Measurements from ENCODE around the gene SPEG. TPM values are rescaled to one million over a fixed set of nuclear protein-coding genes. Genes with fewer than 3 reads are reported as not detected.

The SPEG gene
- total RNA-seq, 2 experiments from 2014 or later: 2.1 to 2.3 TPM

DNA sequence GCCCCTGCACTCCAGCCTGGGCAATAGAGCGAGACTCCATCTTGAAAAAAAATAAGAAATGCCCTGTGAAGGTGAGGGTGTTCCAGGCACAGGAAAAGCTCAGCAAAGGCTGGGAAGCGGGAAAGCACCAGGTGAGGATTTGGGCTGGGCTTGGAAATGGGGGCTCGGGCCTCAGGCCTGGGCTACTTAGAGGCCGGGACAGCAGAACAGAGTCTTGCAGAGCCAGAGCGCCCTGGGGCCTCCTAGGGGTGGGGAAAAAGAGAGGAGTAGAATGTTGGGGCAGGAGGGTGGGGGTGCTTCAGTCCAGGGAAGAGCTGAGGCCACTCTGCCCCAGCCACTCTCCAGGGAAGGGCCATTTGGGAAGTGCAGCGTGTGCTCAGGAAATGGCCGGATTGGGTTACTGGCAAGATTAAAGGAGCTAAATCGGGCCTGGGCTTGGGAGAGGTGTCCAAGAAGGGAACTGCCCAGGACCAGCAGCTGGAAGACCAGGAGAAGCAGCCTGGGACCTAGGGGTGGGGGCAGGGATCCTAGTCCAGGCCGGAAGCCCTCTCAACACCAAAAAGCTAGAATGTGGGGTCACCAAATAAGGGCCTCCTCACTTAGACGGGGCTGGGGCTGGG, 30.2 kb upstream of the SPEG start:
- ATAC-seq (no peak), DNase-seq (no peak)
- Mint-ChIP-seq H3K27me3 (peaks cover 11% of the 10 kb centered on the region), H3K4me3 (no peak overlapping the region), H3K36me3 (ENCODE audit: low read depth) (no peaks in the 10 kb centered on the region), H3K9me3 (no peaks in the 10 kb centered on the region), H3K27ac (no peak overlapping the region), H3K4me1 (ENCODE audit: low read depth) (no peaks in the 10 kb centered on the region)
- no peak for TF ChIP-seq CTCF (IDR thresholded peaks at IDR 0.05)
- intact Hi-C loops (cut with micrococcal nuclease): loop anchor here (5.0 kb wide), 1 partner anchor 128 kb away; no protein-coding TSS in a partner anchor
- CTCF ChIA-PET: interaction anchor here (0.9 to 10.1 kb wide), 15 partner anchors 8 to 155 kb away, joined by 3 to 159 read pairs (median 19); partner anchors contain the start of genes DES, DNPEP, GMPPA and SPEG
- POLR2A ChIA-PET: interaction anchor here (0.7 to 0.8 kb wide), 2 partner anchors 16 to 34 kb away, joined by 3 read pairs; no protein-coding TSS in a partner anchor

DNA sequence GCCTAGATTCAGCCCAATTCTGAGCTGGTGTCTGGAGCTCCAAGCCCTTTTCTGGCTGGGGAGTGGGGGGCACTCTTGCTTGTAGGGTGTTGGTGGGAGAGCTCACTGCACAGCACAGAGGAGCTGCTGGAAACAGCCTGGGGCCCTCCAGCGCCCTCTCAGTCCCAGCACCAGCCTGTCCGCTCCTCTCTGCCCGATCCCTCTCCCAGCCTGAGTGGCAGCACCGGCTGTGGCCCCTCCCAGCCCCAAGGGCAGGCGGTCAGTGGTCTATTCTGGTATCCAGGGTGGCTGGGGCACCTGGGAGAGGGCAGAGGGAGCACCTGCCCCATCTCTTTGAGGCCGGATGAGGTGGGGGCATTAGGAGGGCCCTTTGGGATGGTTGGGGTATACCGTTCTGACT, 29.7 kb upstream of the SPEG start:
- intact Hi-C loops (cut with micrococcal nuclease): loop anchor here (5.0 kb wide), 1 partner anchor 127 kb away; no protein-coding TSS in a partner anchor
- no peak for TF ChIP-seq CTCF (IDR thresholded peaks at IDR 0.05)
- H3K27me3 Mint-ChIP-seq: peaks cover 14% of the 10 kb centered on the region
- CTCF ChIA-PET: interaction anchor here (0.9 to 10.1 kb wide), 10 partner anchors 7 to 154 kb away, joined by 3 to 159 read pairs (median 22); partner anchors contain the start of genes DES, DNPEP, GMPPA and SPEG
- DNase-seq (no peak), ATAC-seq (no peak)
- no peaks in the 10 kb centered on the region for H3K9me3 Mint-ChIP-seq
- POLR2A ChIA-PET: interaction anchor here (0.7 kb wide), 1 partner anchor 16 kb away, joined by 3 read pairs; no protein-coding TSS in a partner anchor
- no peak overlapping the region for H3K4me3 Mint-ChIP-seq
- no peaks in the 10 kb centered on the region for H3K36me3 Mint-ChIP-seq (ENCODE audit: low read depth)
- no peaks in the 10 kb centered on the region for H3K4me1 Mint-ChIP-seq (ENCODE audit: low read depth)
- no peak overlapping the region for H3K27ac Mint-ChIP-seq

- CTCF ChIA-PET: interaction anchor here (0.9 to 10.1 kb wide), 4 partner anchors 16 to 123 kb away, joined by 3 to 159 read pairs (median 52); partner anchors contain the start of gene DNPEP
- Mint-ChIP-seq H3K27me3 (peaks cover 14% of the 10 kb centered on the region), H3K36me3 (ENCODE audit: low read depth) (no peaks in the 10 kb centered on the region), H3K4me3 (no peak overlapping the region), H3K4me1 (ENCODE audit: low read depth) (no peaks in the 10 kb centered on the region), H3K9me3 (no peaks in the 10 kb centered on the region), H3K27ac (no peak overlapping the region)
- DNase-seq (no peak), ATAC-seq (no peak)
- no peak for TF ChIP-seq CTCF (IDR thresholded peaks at IDR 0.05)
- intact Hi-C loops (cut with micrococcal nuclease): no loop called here
- POLR2A ChIA-PET: no interaction called here
Observed at GRCh38 chr2:219405451-219405850, 29.2 kb upstream of the SPEG start.

DNA sequence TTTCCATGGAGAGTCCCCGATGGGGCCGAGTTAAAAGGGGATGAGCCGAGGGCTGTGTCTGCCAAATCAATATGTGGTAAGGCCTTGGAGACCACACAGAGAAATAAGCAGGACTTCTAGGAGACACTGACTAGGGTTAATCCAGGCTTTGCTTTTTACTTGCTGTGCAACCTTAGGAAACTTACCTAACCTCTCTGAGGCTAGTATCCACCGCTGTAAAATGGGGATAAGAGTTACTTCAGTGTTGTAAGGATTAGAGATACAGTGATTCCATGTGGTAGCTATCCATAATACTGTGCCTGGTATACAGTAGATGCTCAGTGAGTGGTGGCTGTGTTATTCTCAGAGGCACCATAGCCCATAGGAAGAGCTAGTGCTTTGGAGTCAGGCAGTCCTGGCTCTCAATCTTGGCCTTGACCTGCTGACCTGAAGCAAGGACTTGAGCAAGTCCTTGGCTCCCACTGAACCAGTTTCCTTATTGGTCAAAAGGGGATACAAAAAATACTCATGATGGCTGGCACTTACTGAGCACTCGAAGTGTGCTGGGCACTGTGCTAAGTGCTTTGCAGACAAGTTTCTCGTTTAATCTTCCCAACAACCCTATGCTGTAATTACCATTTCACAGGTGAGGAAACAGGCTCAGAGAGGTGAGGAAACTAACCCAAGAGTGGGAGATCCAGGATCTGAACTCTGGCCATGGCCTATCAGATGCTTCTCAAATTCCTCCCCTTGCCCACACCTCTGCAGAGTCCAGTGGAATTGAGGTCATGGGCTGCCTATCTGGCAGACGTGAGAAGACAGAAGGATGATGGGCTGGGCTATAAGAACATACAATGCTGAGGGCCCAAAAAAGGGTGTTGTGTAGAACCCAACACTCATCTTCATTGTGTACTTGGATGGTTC, 28.4 kb upstream of the SPEG start:
- no peaks in the 10 kb centered on the region for H3K9me3 Mint-ChIP-seq
- no peak for DNase-seq
- CTCF ChIA-PET: interaction anchor here (0.6 to 10.1 kb wide), 2 partner anchors 9 to 122 kb away, joined by 3 to 159 read pairs; no protein-coding TSS in a partner anchor
- H3K36me3 Mint-ChIP-seq (ENCODE audit: low read depth): no peaks in the 10 kb centered on the region
- POLR2A ChIA-PET: no interaction called here
- H3K4me1 Mint-ChIP-seq (ENCODE audit: low read depth): no peaks in the 10 kb centered on the region
- intact Hi-C loops (cut with micrococcal nuclease): no loop called here
- no peak overlapping the region for H3K4me3 Mint-ChIP-seq
- H3K27ac Mint-ChIP-seq: no peak overlapping the region
- peaks cover 14% of the 10 kb centered on the region for H3K27me3 Mint-ChIP-seq
- no peak for ATAC-seq
- no peak for TF ChIP-seq CTCF (IDR thresholded peaks at IDR 0.05)

Measured in activated CD8-positive, alpha-beta T cell treated with anti-CD3 and anti-CD28 coated beads for 36 hours (primary cell).